ENCODE results near the gene REG4. TPM values are rescaled to one million over a fixed set of nuclear protein-coding genes. Genes with fewer than 3 reads are reported as not detected.

REG4 gene
- polyA plus RNA-seq, 1 of the 3 experiments (the other 2 are of a cell fraction): not detected

GRCh38 chr1:119840745-119841144 is 29.5 kb upstream of the REG4 start:
- H3F3A ChIP-seq (replicated peaks; ENCODE audit: insufficient read depth): no peaks in the 10 kb centered on the region
- no peaks in the 10 kb centered on the region for H4K20me1 ChIP-seq (ENCODE audit: insufficient read depth)
- H3K9ac ChIP-seq: no peak overlapping the region
- H3K9me3 ChIP-seq: no peaks in the 10 kb centered on the region
- no peak overlapping the region for H2AFZ ChIP-seq (ENCODE audit: low read depth)
- H3K4me1 ChIP-seq (ENCODE audit: control insufficient read depth in 1 of 2, insufficient read depth in 2 of 2, low read depth in 1 of 2, low read length in 1 of 2): no peaks in the 10 kb centered on the region
- H3K27me3 ChIP-seq (ENCODE audit: insufficient read depth): peaks cover 4% of the 10 kb centered on the region
- no peaks in the 10 kb centered on the region for H3K79me2 ChIP-seq (ENCODE audit: insufficient read depth)
- WGBS (ENCODE audit: low lambda C conversion rate): 5% methylated on average over 1 of the region's 1 CpG
- H3K9me2 ChIP-seq: no peaks in the 10 kb centered on the region
- DNase-seq: no peak
- H3K36me3 ChIP-seq (replicated peaks in 1 of 2; ENCODE audit: control insufficient read depth in 1 of 2, insufficient read depth in 2 of 2, low read length in 1 of 2): no peaks in the 10 kb centered on the region
- TF ChIP-seq USF2 (IDR thresholded peaks at IDR 0.05; ENCODE audit: borderline replicate concordance, low read depth, low read length): no peak
- TF ChIP-seq PBX3 (IDR thresholded peaks at IDR 0.05): no peak
- no peak for TF ChIP-seq POLR2AphosphoS5 (IDR thresholded peaks at IDR 0.05; ENCODE audit: low read depth, low read length)
- no peak for TF ChIP-seq ZBTB33 (IDR thresholded peaks at IDR 0.05; ENCODE audit: borderline replicate concordance, low read depth)
- TF ChIP-seq REST (IDR thresholded peaks at IDR 0.05; ENCODE audit: low read depth, low read length): no peak
- TF ChIP-seq SIN3A (IDR thresholded peaks at IDR 0.05; ENCODE audit: borderline replicate concordance, low read depth, low read length): no peak
- no peak for TF ChIP-seq RCOR1 (IDR thresholded peaks at IDR 0.05; ENCODE audit: low read length)
- no peak for TF ChIP-seq RFX5 (IDR thresholded peaks at IDR 0.05; ENCODE audit: low read length)
- TF ChIP-seq ELF1 (IDR thresholded peaks at IDR 0.05): no peak
- TF ChIP-seq GATA2 (CRISPR knock-in tag; IDR thresholded peaks at IDR 0.05): no peak
- TF ChIP-seq MAX (IDR thresholded peaks at IDR 0.05; ENCODE audit: low read depth): no peak
- TF ChIP-seq RAD21 (IDR thresholded peaks at IDR 0.05; ENCODE audit: low read length): no peak
- no peak for TF ChIP-seq EZH2phosphoT487 (IDR thresholded peaks at IDR 0.05; ENCODE audit: borderline replicate concordance, low read depth)
- TF ChIP-seq FOSL2 (IDR thresholded peaks at IDR 0.05; ENCODE audit: borderline replicate concordance, low read depth): no peak
- TF ChIP-seq GABPA (IDR thresholded peaks at IDR 0.05; ENCODE audit: low read depth): no peak
- H3K27ac ChIP-seq (ENCODE audit: low read depth in 2 of 2, low read length in 1 of 2): no peak overlapping the region
- CTCF ChIA-PET: no interaction called here
- H3K4me3 ChIP-seq (ENCODE audit: low read depth in 2 of 2, low read length in 1 of 2): no peak overlapping the region
- H3K4me2 ChIP-seq: no peak overlapping the region
- POLR2A ChIA-PET: no interaction called here

Data from SK-N-SH (cell line).